ENCODE measurements around the gene SPINK14.

GRCh38 chr5:148141645-148142044, 26.7 kb upstream of the SPINK14 start:
- TF ChIP-seq EZH2 (IDR thresholded peaks at IDR 0.05) (no peak), CTCF (IDR thresholded peaks at IDR 0.05) (no peak)
